ENCODE data around the gene G3BP1.
"Not testable (repeated sequence)": the region's sequence is repeated elsewhere in the genome, so short reads cannot be mapped to it uniquely, and the experiment has no call there.

G3BP1 gene

DNA sequence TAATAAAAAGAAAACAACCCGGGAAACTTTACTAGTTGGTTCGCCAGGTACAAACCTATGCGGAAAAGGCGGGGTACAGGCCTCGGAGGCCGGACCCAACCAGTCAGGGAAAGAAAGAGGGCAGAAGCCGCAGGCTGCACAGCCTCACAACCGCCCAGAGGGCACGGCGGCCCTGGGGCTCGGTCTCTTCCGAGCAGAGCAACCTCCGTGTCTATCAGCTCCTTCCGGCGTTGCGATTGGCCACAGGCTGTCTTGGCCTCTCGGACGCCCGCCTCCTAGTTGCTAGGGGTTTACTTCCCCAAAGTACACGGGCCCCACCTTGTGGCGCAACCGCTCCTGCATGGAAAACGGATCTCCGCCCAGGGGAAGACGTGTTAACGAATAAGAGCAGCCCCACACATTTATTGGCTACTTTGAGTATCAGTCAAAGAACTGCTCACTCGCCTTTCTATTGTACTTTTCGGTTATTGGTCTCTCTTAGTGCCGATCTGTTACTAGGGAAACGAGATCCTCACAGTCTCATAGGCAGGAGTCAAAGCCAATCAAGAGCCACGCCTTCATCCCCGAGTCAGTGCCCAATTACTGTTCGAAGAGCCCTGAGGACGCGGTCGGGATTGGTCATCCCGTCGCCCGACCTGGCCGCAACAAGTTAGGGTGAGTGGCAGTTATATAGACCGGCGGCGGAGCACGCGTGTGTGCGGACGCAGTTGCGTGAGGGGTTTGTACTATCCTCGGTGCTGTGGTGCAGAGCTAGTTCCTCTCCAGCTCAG is at the start of gene G3BP1:
TSS of gene G3BP1 (plus strand) at position 696 of the 770 bp plus-strand sequence. CDS start 14,667 bp downstream, outside the sequence.
- peak within 1 kb of the TSS; percentile 95 for H3K27ac ChIP-seq (ENCODE audit: low read length)
- peaks cover 27 to 32% of the 10 kb centered on the region in 2 donors for H3K4me1 ChIP-seq (ENCODE audit: control insufficient read depth in 1 of 2, insufficient read depth in 2 of 2, low read length in 2 of 2)

DNA sequence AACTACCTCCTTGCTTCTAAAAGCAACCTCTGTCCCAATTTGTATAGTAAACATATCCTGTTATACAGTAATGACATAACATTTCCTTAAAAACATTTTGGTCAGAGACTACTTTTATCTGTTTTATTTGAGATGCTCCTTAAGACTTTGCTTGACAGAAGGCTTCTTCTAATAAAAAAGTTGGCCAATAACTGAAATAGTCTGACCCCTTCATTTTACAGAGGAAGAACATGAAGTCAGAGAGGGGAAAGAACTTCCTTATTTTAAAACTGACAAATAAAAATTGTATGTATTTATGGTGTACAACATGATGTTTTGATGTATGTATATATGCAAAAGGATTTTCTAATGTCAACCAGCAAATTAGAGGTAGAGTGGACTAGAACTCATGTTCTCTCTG is 49.2 kb upstream of the G3BP1 start:
- H3K4me3 ChIP-seq (ENCODE audit: low read depth in 1 of 2, low read length in 2 of 2), result no peak overlapping the region
- peaks cover 0 to 6% of the 10 kb centered on the region in 2 donors for H3K4me1 ChIP-seq (ENCODE audit: control insufficient read depth in 1 of 2, insufficient read depth in 2 of 2, low read length in 2 of 2)
- no peaks in the 10 kb centered on the region for H3K36me3 ChIP-seq (ENCODE audit: control insufficient read depth in 1 of 2, insufficient read depth in 2 of 2, low read length in 2 of 2)
- H3K9me3 ChIP-seq (ENCODE audit: control insufficient read depth in 1 of 2, low read length in 2 of 2), result no peaks in the 10 kb centered on the region
- H3K27me3 ChIP-seq (ENCODE audit: low read depth, low read length), result no peaks in the 10 kb centered on the region
- H3K27ac ChIP-seq (ENCODE audit: low read length), result no peak overlapping the region

More for the DNA sequence above, at the start of gene G3BP1:
- Histone ChIP-seq H3K4me3 (ENCODE audit: low read depth in 1 of 2, low read length in 2 of 2) (peak within 1 kb of the TSS; percentile 93 to 96), H3K9me3 (ENCODE audit: control insufficient read depth in 1 of 2, low read length in 2 of 2) (no peaks in the 10 kb centered on the region), H3K36me3 (ENCODE audit: control insufficient read depth in 1 of 2, insufficient read depth in 2 of 2, low read length in 2 of 2) (peaks cover 0 to 4% of the 10 kb centered on the region in 2 donors), H3K27me3 (ENCODE audit: low read depth, low read length) (no peaks in the 10 kb centered on the region)

DNA sequence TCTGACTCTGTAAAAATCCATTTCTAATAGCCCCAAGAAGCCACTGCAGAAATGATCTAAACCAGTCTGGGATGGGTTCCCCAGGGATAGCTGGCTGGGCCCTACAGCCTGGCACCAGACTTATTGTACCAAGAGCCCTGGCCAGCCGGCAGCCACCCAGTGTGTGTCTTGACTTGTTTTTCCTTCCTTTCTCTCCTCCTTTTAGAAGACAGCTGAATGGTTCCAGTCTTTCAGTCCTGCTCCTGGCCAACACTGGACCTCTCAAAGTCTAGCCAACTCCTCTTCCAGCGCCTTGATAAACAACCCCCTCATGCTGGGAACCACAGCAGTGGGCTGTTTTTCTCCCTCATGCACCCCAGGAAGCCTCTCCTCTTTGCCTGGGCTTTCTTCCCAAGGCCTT is 47.4 kb upstream of the G3BP1 start:
- Histone ChIP-seq H3K9me3 (ENCODE audit: control insufficient read depth in 1 of 2, low read length in 2 of 2) (no peaks in the 10 kb centered on the region), H3K4me1 (ENCODE audit: control insufficient read depth in 1 of 2, insufficient read depth in 2 of 2, low read length in 2 of 2) (peaks cover 0 to 6% of the 10 kb centered on the region in 2 donors), H3K36me3 (ENCODE audit: control insufficient read depth in 1 of 2, insufficient read depth in 2 of 2, low read length in 2 of 2) (no peaks in the 10 kb centered on the region), H3K4me3 (ENCODE audit: low read depth in 1 of 2, low read length in 2 of 2) (no peak overlapping the region), H3K27ac (ENCODE audit: low read length) (no peak overlapping the region), H3K27me3 (ENCODE audit: low read depth, low read length) (no peaks in the 10 kb centered on the region)

DNA sequence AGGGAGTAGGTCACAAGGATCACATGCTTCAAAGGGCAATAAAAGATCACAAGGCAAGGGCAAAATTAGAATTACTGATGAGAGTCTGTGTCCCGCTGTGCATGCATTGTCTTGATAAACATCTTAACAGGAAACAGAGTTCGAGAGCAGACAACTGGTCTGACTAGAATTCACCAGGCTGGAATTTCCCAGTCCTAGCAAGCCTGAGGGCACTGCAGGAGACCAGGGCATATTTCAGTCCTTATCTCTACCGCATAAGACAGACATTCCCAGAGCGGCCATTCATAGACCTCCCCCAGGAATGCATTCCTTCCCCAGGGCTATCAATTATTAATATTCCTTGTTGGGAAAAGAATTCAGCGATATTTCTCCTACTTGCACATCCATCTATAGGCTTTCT is 42.2 kb upstream of the G3BP1 start:
- not testable (repeated sequence) for H3K27ac ChIP-seq (ENCODE audit: low read length); H3K36me3 ChIP-seq (ENCODE audit: control insufficient read depth in 1 of 2, insufficient read depth in 2 of 2, low read length in 2 of 2); H3K4me3 ChIP-seq (ENCODE audit: low read depth in 1 of 2, low read length in 2 of 2); H3K4me1 ChIP-seq (ENCODE audit: control insufficient read depth in 1 of 2, insufficient read depth in 2 of 2, low read length in 2 of 2); H3K9me3 ChIP-seq (ENCODE audit: control insufficient read depth in 1 of 2, low read length in 2 of 2); H3K27me3 ChIP-seq (ENCODE audit: low read depth, low read length)

DNA sequence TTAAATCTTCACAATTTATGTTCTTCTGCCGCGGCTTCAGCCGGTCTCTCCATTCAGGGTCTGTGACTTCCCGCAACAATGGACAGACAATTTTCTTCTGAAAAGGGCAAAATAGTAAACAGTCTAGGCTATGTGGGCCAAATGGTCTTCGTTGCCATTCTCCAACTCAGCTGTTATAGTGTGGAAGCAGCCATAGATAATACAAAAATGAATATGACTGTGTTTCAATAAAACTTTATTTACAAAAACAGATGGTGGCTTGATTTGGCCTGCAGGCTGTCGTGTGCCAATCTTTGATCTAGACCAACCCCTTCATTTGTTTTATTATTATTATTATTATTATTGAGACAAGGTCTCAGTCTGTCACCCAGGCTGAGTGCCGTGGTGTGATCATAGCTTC is 41.4 kb upstream of the G3BP1 start:
- Histone ChIP-seq H3K36me3 (ENCODE audit: control insufficient read depth in 1 of 2, insufficient read depth in 2 of 2, low read length in 2 of 2) (peaks cover 0 to 7% of the 10 kb centered on the region in 2 donors), H3K27me3 (ENCODE audit: low read depth, low read length) (no peaks in the 10 kb centered on the region), H3K27ac (ENCODE audit: low read length) (no peak overlapping the region), H3K4me3 (ENCODE audit: low read depth in 1 of 2, low read length in 2 of 2) (no peak overlapping the region), H3K9me3 (ENCODE audit: control insufficient read depth in 1 of 2, low read length in 2 of 2) (peaks cover 0 to 3% of the 10 kb centered on the region in 2 donors), H3K4me1 (ENCODE audit: control insufficient read depth in 1 of 2, insufficient read depth in 2 of 2, low read length in 2 of 2) (no peaks in the 10 kb centered on the region)

DNA sequence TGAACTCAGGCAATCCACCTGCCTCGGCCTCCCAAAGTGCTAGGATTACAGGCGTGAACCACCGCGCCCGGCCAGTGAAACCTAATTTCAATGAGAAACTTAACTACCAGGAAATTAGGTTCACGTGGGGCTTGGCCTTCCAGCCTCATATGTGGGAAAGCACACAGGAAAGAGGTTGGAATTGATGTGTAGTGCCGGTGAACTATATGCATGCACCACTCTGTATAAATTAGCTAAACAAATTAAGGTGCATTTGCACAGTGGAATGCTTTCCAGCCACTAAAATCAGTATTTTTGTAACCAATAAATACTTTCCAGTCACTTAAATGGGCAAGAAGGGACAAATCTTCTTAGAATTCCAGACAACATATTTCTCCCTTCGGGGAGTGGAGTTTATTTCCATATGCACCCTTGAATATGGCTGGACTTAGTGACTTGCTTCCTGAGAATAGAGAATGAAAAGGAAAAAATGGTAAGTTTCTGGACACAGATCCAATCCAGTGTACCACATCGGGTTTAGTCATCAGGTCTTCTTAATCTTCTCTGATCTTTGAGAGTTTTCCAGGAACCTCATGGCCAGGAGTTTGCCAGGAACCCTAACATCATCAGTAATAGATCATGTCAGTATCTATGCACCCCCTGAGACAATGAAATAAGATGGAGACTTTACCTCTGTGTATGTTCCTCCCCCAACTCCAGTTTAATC is 38.2 kb upstream of the G3BP1 start:
- no peaks in the 10 kb centered on the region for H3K27me3 ChIP-seq (ENCODE audit: low read depth, low read length)

DNA sequence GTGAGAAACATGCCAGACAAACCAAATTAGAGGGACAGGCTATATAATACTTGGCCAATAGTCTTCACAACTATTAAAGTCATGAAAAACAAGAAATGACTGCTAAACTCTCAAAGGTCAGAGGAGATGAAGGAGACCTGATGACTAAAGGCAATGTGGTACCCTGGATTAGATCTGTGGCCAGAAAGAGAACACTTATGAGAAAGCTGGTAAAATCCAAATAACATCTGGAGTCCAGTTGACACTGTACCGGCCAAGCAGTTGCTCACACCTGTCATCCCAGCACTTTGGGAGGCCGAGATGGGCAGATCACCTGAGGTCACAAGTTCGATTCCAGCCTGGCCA is 37.7 kb upstream of the G3BP1 start:
- Histone ChIP-seq H3K4me1 (ENCODE audit: control insufficient read depth in 1 of 2, insufficient read depth in 2 of 2, low read length in 2 of 2) (no peaks in the 10 kb centered on the region), H3K36me3 (ENCODE audit: control insufficient read depth in 1 of 2, insufficient read depth in 2 of 2, low read length in 2 of 2) (peaks cover 0 to 7% of the 10 kb centered on the region in 2 donors)

More for the DNA sequence above, 38.2 kb upstream of the G3BP1 start:
- no peak overlapping the region for H3K27ac ChIP-seq (ENCODE audit: low read length)
- H3K36me3 ChIP-seq (ENCODE audit: control insufficient read depth in 1 of 2, insufficient read depth in 2 of 2, low read length in 2 of 2), result peaks cover 0 to 7% of the 10 kb centered on the region in 2 donors
- no peaks in the 10 kb centered on the region for H3K4me1 ChIP-seq (ENCODE audit: control insufficient read depth in 1 of 2, insufficient read depth in 2 of 2, low read length in 2 of 2)
- H3K4me3 ChIP-seq (ENCODE audit: low read depth in 1 of 2, low read length in 2 of 2), result no peak overlapping the region
- H3K9me3 ChIP-seq (ENCODE audit: control insufficient read depth in 1 of 2, low read length in 2 of 2), result peaks cover 0 to 3% of the 10 kb centered on the region in 2 donors

DNA sequence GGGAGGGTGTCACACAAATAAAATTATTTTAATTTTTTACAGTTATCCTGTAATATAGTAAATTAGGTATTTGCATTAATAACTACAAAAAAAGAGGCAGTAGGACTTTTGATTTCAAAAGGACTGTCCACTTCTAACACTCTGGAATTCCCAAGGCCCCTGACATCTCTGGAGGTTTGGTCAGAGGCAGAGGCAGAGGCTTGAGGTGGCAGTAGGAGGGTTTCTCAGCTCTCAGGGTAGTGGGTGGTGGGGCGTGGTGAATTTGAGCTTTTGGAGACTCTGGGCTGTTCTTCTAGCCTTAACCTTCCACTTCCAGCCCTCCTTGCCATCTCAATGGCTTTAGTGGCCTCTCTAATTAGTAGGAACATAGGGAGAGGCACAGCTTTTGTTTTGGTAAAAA is 36.1 kb upstream of the G3BP1 start:
- Histone ChIP-seq H3K4me3 (ENCODE audit: low read depth in 1 of 2, low read length in 2 of 2) (no peak overlapping the region), H3K9me3 (ENCODE audit: control insufficient read depth in 1 of 2, low read length in 2 of 2) (no peaks in the 10 kb centered on the region), H3K36me3 (ENCODE audit: control insufficient read depth in 1 of 2, insufficient read depth in 2 of 2, low read length in 2 of 2) (peaks cover 0 to 7% of the 10 kb centered on the region in 2 donors), H3K27me3 (ENCODE audit: low read depth, low read length) (no peaks in the 10 kb centered on the region), H3K27ac (ENCODE audit: low read length) (no peak overlapping the region), H3K4me1 (ENCODE audit: control insufficient read depth in 1 of 2, insufficient read depth in 2 of 2, low read length in 2 of 2) (peaks cover 2 to 11% of the 10 kb centered on the region in 2 donors)

More for the DNA sequence above, 37.7 kb upstream of the G3BP1 start:
- Histone ChIP-seq H3K27me3 (ENCODE audit: low read depth, low read length) (no peaks in the 10 kb centered on the region), H3K4me3 (ENCODE audit: low read depth in 1 of 2, low read length in 2 of 2) (no peak overlapping the region), H3K9me3 (ENCODE audit: control insufficient read depth in 1 of 2, low read length in 2 of 2) (peaks cover 0 to 3% of the 10 kb centered on the region in 2 donors), H3K27ac (ENCODE audit: low read length) (no peak overlapping the region)

DNA sequence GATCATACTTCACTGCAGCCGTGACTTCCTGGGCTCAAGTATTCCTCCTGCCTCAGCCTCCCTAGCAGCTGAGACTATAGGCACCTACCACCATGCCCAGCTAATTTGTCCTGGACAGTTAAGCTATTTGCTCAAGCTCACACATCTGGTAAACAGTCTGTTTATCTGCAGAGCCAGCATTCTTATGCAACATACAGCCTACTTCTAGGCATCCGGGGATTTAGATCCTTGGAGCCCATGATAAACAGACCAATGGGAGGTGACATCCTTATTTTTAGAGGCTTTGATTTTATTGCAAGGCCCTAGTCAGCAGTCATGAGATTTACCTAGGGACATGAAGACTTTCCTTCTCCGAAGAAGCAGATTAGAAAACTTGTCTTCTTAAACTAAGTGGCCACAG is 34.3 kb upstream of the G3BP1 start:
- Histone ChIP-seq H3K27me3 (ENCODE audit: low read depth, low read length) (no peaks in the 10 kb centered on the region), H3K27ac (ENCODE audit: low read length) (no peak overlapping the region)

DNA sequence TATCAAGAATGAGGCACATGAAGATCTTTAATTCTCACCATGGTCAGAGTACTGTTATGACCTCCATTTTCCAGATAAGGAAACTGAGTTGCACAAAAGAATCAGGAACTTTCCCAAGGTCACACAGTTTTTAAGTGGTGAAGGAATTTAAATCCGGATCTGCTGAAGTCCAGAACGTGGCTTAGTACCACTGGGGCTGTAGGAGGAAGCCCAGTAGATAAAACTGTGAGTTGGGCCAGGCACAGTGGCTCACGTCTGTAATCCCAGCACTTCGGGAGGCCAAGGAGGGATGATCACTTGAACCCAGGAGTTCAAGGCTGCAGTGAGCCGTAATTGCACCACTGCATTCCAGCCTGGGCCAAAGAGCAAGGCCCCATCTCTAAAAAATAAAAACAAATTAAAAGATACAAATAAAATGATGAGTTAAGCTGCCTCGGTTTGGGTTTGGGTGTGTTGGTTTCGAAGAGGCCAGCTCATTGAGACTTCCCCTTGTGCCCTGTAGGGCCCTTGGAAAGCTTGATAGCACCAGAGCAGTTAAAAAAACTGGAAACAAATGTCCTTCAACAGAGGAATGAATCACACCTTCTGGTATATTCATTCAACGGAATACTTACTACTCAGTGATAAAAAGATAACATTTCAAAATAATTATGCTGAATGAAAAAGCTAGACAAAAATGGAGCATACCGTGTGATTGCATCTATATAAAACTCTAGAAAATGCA is 33.5 kb upstream of the G3BP1 start:
- Histone ChIP-seq H3K27me3 (ENCODE audit: low read depth, low read length) (no peaks in the 10 kb centered on the region), H3K9me3 (ENCODE audit: control insufficient read depth in 1 of 2, low read length in 2 of 2) (no peaks in the 10 kb centered on the region), H3K4me3 (ENCODE audit: low read depth in 1 of 2, low read length in 2 of 2) (no peak overlapping the region), H3K4me1 (ENCODE audit: control insufficient read depth in 1 of 2, insufficient read depth in 2 of 2, low read length in 2 of 2) (peaks cover 8 to 18% of the 10 kb centered on the region in 2 donors), H3K36me3 (ENCODE audit: control insufficient read depth in 1 of 2, insufficient read depth in 2 of 2, low read length in 2 of 2) (peaks cover 0 to 4% of the 10 kb centered on the region in 2 donors), H3K27ac (ENCODE audit: low read length) (no peak overlapping the region)

More for the DNA sequence above, 34.3 kb upstream of the G3BP1 start:
- Histone ChIP-seq H3K36me3 (ENCODE audit: control insufficient read depth in 1 of 2, insufficient read depth in 2 of 2, low read length in 2 of 2) (peaks cover 0 to 5% of the 10 kb centered on the region in 2 donors), H3K9me3 (ENCODE audit: control insufficient read depth in 1 of 2, low read length in 2 of 2) (no peaks in the 10 kb centered on the region), H3K4me3 (ENCODE audit: low read depth in 1 of 2, low read length in 2 of 2) (no peak overlapping the region), H3K4me1 (ENCODE audit: control insufficient read depth in 1 of 2, insufficient read depth in 2 of 2, low read length in 2 of 2) (peaks cover 8 to 18% of the 10 kb centered on the region in 2 donors)

DNA sequence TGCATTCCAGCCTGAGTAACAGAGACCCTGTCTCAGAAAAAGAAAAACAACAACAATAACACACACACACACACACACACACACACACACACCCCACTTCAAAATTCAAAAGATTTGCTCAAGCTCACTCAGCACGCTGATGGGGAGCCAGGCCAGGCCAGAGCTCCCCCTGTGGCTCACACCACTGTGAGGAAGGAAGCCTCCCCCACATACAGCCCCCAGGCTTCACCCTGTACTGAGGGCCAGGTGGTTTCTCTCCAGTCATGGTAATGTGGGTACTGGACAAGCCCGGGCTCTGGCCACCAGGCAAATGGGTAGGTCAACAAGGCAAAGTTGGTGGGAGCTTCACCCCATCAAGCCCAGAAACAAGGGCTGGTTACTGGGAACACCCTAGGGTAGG is 32.4 kb upstream of the G3BP1 start:
- Histone ChIP-seq H3K9me3 (ENCODE audit: control insufficient read depth in 1 of 2, low read length in 2 of 2) (no peaks in the 10 kb centered on the region), H3K36me3 (ENCODE audit: control insufficient read depth in 1 of 2, insufficient read depth in 2 of 2, low read length in 2 of 2) (peaks cover 4 to 7% of the 10 kb centered on the region in 2 donors), H3K27me3 (ENCODE audit: low read depth, low read length) (no peaks in the 10 kb centered on the region), H3K4me3 (ENCODE audit: low read depth in 1 of 2, low read length in 2 of 2) (no peak overlapping the region), H3K4me1 (ENCODE audit: control insufficient read depth in 1 of 2, insufficient read depth in 2 of 2, low read length in 2 of 2) (peaks cover 8 to 18% of the 10 kb centered on the region in 2 donors), H3K27ac (ENCODE audit: low read length) (peak overlapping the region; percentile 58)

Measured in muscle layer of duodenum (tissue), 2 donors.